ENCODE measurements around the gene TMEM254.
"Not testable (repeated sequence)": the region's sequence is repeated elsewhere in the genome, so short reads cannot be mapped to it uniquely, and the experiment has no call there.

Gene TMEM254

GRCh38 chr10:80131499-80131901 lies 53.0 kb downstream of the TMEM254 start:
- H4K20me1 ChIP-seq (ENCODE audit: insufficient read depth): no peaks in the 10 kb centered on the region
- H3K79me2 ChIP-seq (ENCODE audit: insufficient read depth, low read depth): no peaks in the 10 kb centered on the region
- no peak overlapping the region for H2AFZ ChIP-seq (ENCODE audit: low read depth)
- H3K4me2 ChIP-seq: no peak overlapping the region
- no peak overlapping the region for H3K27ac ChIP-seq
- H3K36me3 ChIP-seq (ENCODE audit: insufficient read depth): no peaks in the 10 kb centered on the region
- no peak overlapping the region for H3K9ac ChIP-seq
- H3K4me1 ChIP-seq (ENCODE audit: low read depth, poor library complexity, severe bottlenecking): no peaks in the 10 kb centered on the region
- TF ChIP-seq, protein P1, sequence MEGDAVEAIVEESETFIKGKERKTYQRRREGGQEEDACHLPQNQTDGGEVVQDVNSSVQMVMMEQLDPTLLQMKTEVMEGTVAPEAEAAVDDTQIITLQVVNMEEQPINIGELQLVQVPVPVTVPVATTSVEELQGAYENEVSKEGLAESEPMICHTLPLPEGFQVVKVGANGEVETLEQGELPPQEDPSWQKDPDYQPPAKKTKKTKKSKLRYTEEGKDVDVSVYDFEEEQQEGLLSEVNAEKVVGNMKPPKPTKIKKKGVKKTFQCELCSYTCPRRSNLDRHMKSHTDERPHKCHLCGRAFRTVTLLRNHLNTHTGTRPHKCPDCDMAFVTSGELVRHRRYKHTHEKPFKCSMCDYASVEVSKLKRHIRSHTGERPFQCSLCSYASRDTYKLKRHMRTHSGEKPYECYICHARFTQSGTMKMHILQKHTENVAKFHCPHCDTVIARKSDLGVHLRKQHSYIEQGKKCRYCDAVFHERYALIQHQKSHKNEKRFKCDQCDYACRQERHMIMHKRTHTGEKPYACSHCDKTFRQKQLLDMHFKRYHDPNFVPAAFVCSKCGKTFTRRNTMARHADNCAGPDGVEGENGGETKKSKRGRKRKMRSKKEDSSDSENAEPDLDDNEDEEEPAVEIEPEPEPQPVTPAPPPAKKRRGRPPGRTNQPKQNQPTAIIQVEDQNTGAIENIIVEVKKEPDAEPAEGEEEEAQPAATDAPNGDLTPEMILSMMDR (conservative IDR thresholded peaks at IDR 0.05; ENCODE audit: low read depth, low read length): no peak
- H3K4me3 ChIP-seq (IDR thresholded peaks at IDR 0.05; ENCODE audit: insufficient read depth, low read depth, low read length): no peak overlapping the region
- H3K27me3 ChIP-seq (ENCODE audit: insufficient read depth, low read depth): no peaks in the 10 kb centered on the region

DNA sequence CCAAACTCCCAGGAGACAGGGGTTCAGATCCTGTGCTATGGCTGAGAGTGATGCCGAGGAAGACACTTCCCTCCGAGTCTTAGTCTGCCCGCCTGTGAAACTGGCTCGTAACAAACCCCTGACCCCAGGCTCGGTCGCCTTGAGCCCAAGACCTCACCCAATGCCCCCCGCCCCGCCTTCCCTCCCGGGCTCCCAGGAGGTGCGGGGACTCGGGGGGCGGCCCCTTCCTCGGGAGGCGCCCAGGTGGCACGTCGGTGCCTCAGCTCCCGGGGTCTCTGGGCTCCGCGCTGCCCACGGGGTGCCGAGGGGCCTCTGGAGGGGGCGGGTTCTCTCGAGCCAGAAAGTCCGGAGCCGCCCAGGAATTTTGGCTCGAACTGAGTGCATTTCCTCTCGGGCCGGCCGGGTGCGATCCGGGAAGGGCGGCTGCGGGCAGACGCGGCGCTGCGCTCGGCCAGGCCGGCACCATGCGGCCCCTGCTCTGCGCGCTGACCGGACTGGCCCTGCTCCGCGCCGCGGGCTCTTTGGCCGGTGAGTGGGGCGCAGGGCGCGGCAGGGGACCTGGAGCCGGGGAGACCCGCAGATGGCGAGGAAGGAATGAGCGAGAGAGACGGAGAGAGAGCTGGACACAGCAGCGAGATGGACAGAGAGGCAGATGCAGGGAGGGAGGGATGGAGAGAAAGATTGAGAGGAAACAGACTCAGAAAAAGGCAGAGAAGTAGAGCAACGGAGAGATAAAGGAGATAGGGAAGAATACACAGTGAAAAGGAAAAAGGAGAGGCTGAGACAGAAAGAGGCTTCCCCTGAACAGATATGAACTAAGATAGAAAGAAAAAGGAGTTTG lies 54.1 kb downstream of the TMEM254 start, which contains the start of gene PLAC9:
Gene PLAC9 (plus strand): TSS at position 432 of the 841 bp plus-strand sequence. CDS start 33 bp downstream, at position 465.
- TF ChIP-seq, protein P1 (conservative IDR thresholded peaks at IDR 0.05; ENCODE audit: low read depth, low read length): no peak
- no peaks in the 10 kb centered on the region for H3K79me2 ChIP-seq (ENCODE audit: insufficient read depth, low read depth)
- no peak within 1 kb of the TSS for H2AFZ ChIP-seq (ENCODE audit: low read depth)
- H3K36me3 ChIP-seq (ENCODE audit: insufficient read depth): no peaks in the 10 kb centered on the region
- no peak within 1 kb of the TSS for H3K27ac ChIP-seq
- no peak within 1 kb of the TSS for H3K4me3 ChIP-seq (IDR thresholded peaks at IDR 0.05; ENCODE audit: insufficient read depth, low read depth, low read length)
- no peaks in the 10 kb centered on the region for H3K27me3 ChIP-seq (ENCODE audit: insufficient read depth, low read depth)
- no peaks in the 10 kb centered on the region for H4K20me1 ChIP-seq (ENCODE audit: insufficient read depth)
- no peak within 1 kb of the TSS for H3K4me2 ChIP-seq
- H3K4me1 ChIP-seq (ENCODE audit: low read depth, poor library complexity, severe bottlenecking): no peaks in the 10 kb centered on the region
- H3K9ac ChIP-seq: no peak within 1 kb of the TSS

DNA sequence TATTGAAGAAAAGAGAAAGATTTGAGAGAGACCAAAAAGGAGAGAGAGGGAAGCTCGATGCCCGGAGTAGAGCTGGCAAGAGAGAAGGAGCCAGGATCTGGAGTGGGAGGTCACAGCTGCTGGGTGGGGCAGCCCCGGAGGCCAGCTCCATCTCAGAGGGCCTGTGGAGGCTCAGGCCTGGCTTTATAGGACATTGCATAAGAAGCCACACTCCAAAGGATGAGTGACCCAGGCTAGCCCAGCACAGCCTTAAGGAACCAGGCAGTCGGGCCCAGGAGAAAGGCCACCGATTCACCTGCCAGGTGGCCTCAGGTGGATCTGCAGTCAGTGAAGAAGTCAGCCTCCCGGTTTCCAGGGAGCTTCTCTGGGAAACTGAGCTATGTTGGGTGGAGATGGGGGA lies 54.7 kb downstream of the TMEM254 start:
- TF ChIP-seq, protein P1 (conservative IDR thresholded peaks at IDR 0.05; ENCODE audit: low read depth, low read length): no peak

DNA sequence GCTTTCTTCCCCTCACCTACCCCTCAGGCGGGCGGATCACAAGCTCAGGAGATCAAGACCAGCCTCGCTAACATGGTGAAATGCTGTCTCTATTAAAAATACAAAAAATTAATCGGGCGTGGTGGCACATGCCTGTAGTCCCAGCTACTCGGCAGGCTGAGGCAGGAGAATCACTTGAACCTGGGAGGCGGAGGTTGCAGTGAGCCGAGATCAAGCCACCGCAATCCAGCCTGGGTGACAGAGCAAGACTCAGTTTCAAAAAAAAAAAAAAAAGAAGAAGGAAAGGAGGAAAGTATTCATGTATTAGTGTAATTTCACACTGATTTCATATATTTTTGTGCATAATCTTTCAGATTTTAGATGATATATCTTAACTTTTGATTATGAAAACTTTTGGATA lies 55.2 kb downstream of the TMEM254 start:
- H3K27ac ChIP-seq; H3K4me3 ChIP-seq (IDR thresholded peaks at IDR 0.05; ENCODE audit: insufficient read depth, low read depth, low read length); H4K20me1 ChIP-seq (ENCODE audit: insufficient read depth); H3K4me2 ChIP-seq; H2AFZ ChIP-seq (ENCODE audit: low read depth); H3K4me1 ChIP-seq (ENCODE audit: low read depth, poor library complexity, severe bottlenecking); H3K36me3 ChIP-seq (ENCODE audit: insufficient read depth); H3K9ac ChIP-seq; H3K27me3 ChIP-seq (ENCODE audit: insufficient read depth, low read depth); H3K79me2 ChIP-seq (ENCODE audit: insufficient read depth, low read depth): not testable (repeated sequence)

More for the DNA sequence above, 54.7 kb downstream of the TMEM254 start:
- H3K4me1 ChIP-seq (ENCODE audit: low read depth, poor library complexity, severe bottlenecking): no peaks in the 10 kb centered on the region
- H3K4me2 ChIP-seq: no peak overlapping the region
- H3K4me3 ChIP-seq (IDR thresholded peaks at IDR 0.05; ENCODE audit: insufficient read depth, low read depth, low read length): no peak overlapping the region
- H3K27ac ChIP-seq: no peak overlapping the region
- no peaks in the 10 kb centered on the region for H3K36me3 ChIP-seq (ENCODE audit: insufficient read depth)
- H3K27me3 ChIP-seq (ENCODE audit: insufficient read depth, low read depth): no peaks in the 10 kb centered on the region
- no peak overlapping the region for H2AFZ ChIP-seq (ENCODE audit: low read depth)
- H4K20me1 ChIP-seq (ENCODE audit: insufficient read depth): no peaks in the 10 kb centered on the region
- no peaks in the 10 kb centered on the region for H3K79me2 ChIP-seq (ENCODE audit: insufficient read depth, low read depth)
- H3K9ac ChIP-seq: no peak overlapping the region

DNA sequence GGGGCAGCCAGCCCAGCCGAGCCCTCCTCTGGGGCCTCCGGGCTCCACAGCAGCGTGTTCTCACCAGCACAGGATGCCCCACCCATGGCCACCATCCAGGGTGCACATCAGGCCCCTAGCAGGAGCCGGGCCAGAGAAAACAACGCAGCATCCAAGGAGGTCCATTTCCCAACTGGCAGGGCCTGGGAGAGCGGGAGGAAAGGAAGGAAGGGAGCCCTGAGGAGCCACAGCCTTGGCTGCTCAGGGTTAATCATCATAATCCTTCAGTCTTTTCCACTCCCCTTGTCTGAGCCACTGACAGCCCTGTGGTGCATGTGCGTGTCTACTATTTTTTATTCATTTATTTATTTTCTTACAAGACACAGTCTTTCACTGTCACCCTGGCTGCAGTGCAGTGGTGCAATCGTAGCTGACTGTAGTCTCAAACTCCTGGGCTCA lies 57.7 kb downstream of the TMEM254 start:
- H2AFZ ChIP-seq (ENCODE audit: low read depth): no peak overlapping the region
- H3K79me2 ChIP-seq (ENCODE audit: insufficient read depth, low read depth): no peaks in the 10 kb centered on the region
- H3K4me3 ChIP-seq (IDR thresholded peaks at IDR 0.05; ENCODE audit: insufficient read depth, low read depth, low read length): no peak overlapping the region
- no peaks in the 10 kb centered on the region for H3K27me3 ChIP-seq (ENCODE audit: insufficient read depth, low read depth)
- H3K36me3 ChIP-seq (ENCODE audit: insufficient read depth): no peaks in the 10 kb centered on the region
- H3K9ac ChIP-seq: no peak overlapping the region
- no peak overlapping the region for H3K4me2 ChIP-seq
- no peaks in the 10 kb centered on the region for H4K20me1 ChIP-seq (ENCODE audit: insufficient read depth)
- H3K4me1 ChIP-seq (ENCODE audit: low read depth, poor library complexity, severe bottlenecking): no peaks in the 10 kb centered on the region
- TF ChIP-seq, protein P1 (conservative IDR thresholded peaks at IDR 0.05; ENCODE audit: low read depth, low read length): no peak
- no peak overlapping the region for H3K27ac ChIP-seq
